ENCODE measurements around the gene COL9A3. TPM values are rescaled to one million over a fixed set of nuclear protein-coding genes. Genes with fewer than 3 reads are reported as not detected.

The COL9A3 gene
- total and polyA plus RNA-seq, 2 donors from 2014 or later, result 2.3 to 4.3 TPM

GRCh38 chr20:62821726-62822210 is 4.9 kb downstream of the COL9A3 start:
- Histone ChIP-seq H3K4me1 (ENCODE audit: control insufficient read depth in 2 of 3, insufficient read depth in 2 of 3, low read depth in 1 of 3, low read length in 3 of 3) (peaks cover 0 to 12% (median 0%) of the 10 kb centered on the region in 3 donors), H3K4me3 (ENCODE audit: low read length in 3 of 3) (no peak overlapping the region), H3K27me3 (ENCODE audit: control insufficient read depth, insufficient read depth, low read length) (no peaks in the 10 kb centered on the region), H3K27ac (ENCODE audit: low read depth in 2 of 2, low read length in 2 of 2) (no peak overlapping the region), H3K9me3 (ENCODE audit: control insufficient read depth in 2 of 3, insufficient read depth in 1 of 3, low read length in 3 of 3) (no peaks in the 10 kb centered on the region), H3K9ac (ENCODE audit: low read length in 3 of 3) (no peak overlapping the region), H3K36me3 (ENCODE audit: control insufficient read depth in 2 of 3, insufficient read depth in 3 of 3, low read length in 3 of 3) (no peaks in the 10 kb centered on the region)
- intact Hi-C loops (cut with DNase I), result no loop called here
- FAIRE-seq, result no peak
- TF ChIP-seq CTCF (IDR thresholded peaks at IDR 0.05; ENCODE audit: borderline replicate concordance, extremely low read depth, insufficient read depth), result no peak
- DNase-seq, result no peak

GRCh38 chr20:62822239-62822787 is 5.5 kb downstream of the COL9A3 start:
- Histone ChIP-seq H3K27me3 (ENCODE audit: control insufficient read depth, insufficient read depth, low read length) (no peaks in the 10 kb centered on the region), H3K36me3 (ENCODE audit: control insufficient read depth in 2 of 3, insufficient read depth in 3 of 3, low read length in 3 of 3) (no peaks in the 10 kb centered on the region), H3K9ac (ENCODE audit: low read length in 3 of 3) (no peak overlapping the region), H3K4me1 (ENCODE audit: control insufficient read depth in 2 of 3, insufficient read depth in 2 of 3, low read depth in 1 of 3, low read length in 3 of 3) (peaks cover 0 to 12% (median 0%) of the 10 kb centered on the region in 3 donors), H3K4me3 (ENCODE audit: low read length in 3 of 3) (no peak overlapping the region), H3K27ac (ENCODE audit: low read depth in 2 of 2, low read length in 2 of 2) (no peak overlapping the region), H3K9me3 (ENCODE audit: control insufficient read depth in 2 of 3, insufficient read depth in 1 of 3, low read length in 3 of 3) (no peaks in the 10 kb centered on the region)
- FAIRE-seq (no peak), DNase-seq (peak in 1 of 5 donors; percentile 45)
- intact Hi-C loops (cut with DNase I), result no loop called here
- no peak for TF ChIP-seq CTCF (IDR thresholded peaks at IDR 0.05; ENCODE audit: borderline replicate concordance, extremely low read depth, insufficient read depth)

- Histone ChIP-seq H3K27ac (ENCODE audit: low read depth in 2 of 2, low read length in 2 of 2) (no peak overlapping the region), H3K4me3 (ENCODE audit: low read length in 3 of 3) (no peak overlapping the region), H3K4me1 (ENCODE audit: control insufficient read depth in 2 of 3, insufficient read depth in 2 of 3, low read depth in 1 of 3, low read length in 3 of 3) (peaks cover 0 to 12% (median 0%) of the 10 kb centered on the region in 3 donors), H3K27me3 (ENCODE audit: control insufficient read depth, insufficient read depth, low read length) (no peaks in the 10 kb centered on the region), H3K9ac (ENCODE audit: low read length in 3 of 3) (no peak overlapping the region), H3K9me3 (ENCODE audit: control insufficient read depth in 2 of 3, insufficient read depth in 1 of 3, low read length in 3 of 3) (no peaks in the 10 kb centered on the region), H3K36me3 (ENCODE audit: control insufficient read depth in 2 of 3, insufficient read depth in 3 of 3, low read length in 3 of 3) (no peaks in the 10 kb centered on the region)
- intact Hi-C loops (cut with DNase I), result no loop called here
- FAIRE-seq (no peak), DNase-seq (peak in 3 of 5 donors; percentile 46 to 68 (median 55))
- TF ChIP-seq CTCF (IDR thresholded peaks at IDR 0.05; ENCODE audit: borderline replicate concordance, extremely low read depth, insufficient read depth), result peak; percentile 18
Measured at GRCh38 chr20:62822788-62823651, 6.2 kb downstream of the COL9A3 start.

Data from kidney (tissue), 14 donors.